Kidney (tissue), 14 donors: ENCODE measurements around the gene CORO7. TPM values are rescaled to one million over a fixed set of nuclear protein-coding genes. Genes with fewer than 3 reads are reported as not detected.
A peak's percentile ranks its signal among the peaks of the same experiment; 100 is the strongest.

Experiments used
- DNase-seq, 5 donors: peaks; one replicate each; pipeline ENCODE4 v3.0.0-alpha.2; 2013 to 2020
- FAIRE-seq: peaks from 2 replicates; lab custom pipeline; 2012; peaks lifted over from hg19 to GRCh38; lab: Jason Lieb, UNC
- H3K27ac ChIP-seq, 2 donors: one replicate each; pipeline ENCODE4 v1.7.0; 2013; ENCODE audit warnings: low read depth in 2 of 2, low read length in 2 of 2, inconsistent platforms in 1 of 2
- H3K27me3 ChIP-seq: one replicate; pipeline ENCODE4 v1.7.1; 2013; ENCODE audit warnings: low read length, inconsistent platforms; ENCODE audit not compliant: control insufficient read depth, insufficient read depth
- H3K36me3 ChIP-seq, 3 donors: one replicate each; pipeline versions ENCODE4 v1.7.0 to v1.7.1; 2013; ENCODE audit warnings: low read length in 3 of 3, control low read depth in 1 of 3, inconsistent platforms in 1 of 3; ENCODE audit not compliant: insufficient read depth in 3 of 3, control insufficient read depth in 2 of 3
- H3K4me1 ChIP-seq, 3 donors: one replicate each; pipeline versions ENCODE4 v1.7.0 to v1.7.1; 2013; ENCODE audit warnings: low read length in 3 of 3, inconsistent platforms in 1 of 3, low read depth in 1 of 3; ENCODE audit not compliant: control insufficient read depth in 2 of 3, insufficient read depth in 2 of 3
- H3K4me3 ChIP-seq, 3 donors: one replicate each; pipeline versions ENCODE4 v1.7.0 to v1.8.1; 2013; ENCODE audit warnings: low read length in 3 of 3, control low read depth in 1 of 3, inconsistent platforms in 1 of 3
- H3K9ac ChIP-seq, 3 donors: one replicate each; pipeline versions ENCODE4 v1.7.0 to v1.7.1; 2013; ENCODE audit warnings: low read length in 3 of 3, control low read depth in 1 of 3, inconsistent platforms in 1 of 3
- H3K9me3 ChIP-seq, 3 donors: one replicate each; pipeline versions ENCODE4 v1.7.0 to v1.7.1; 2013; ENCODE audit warnings: low read length in 3 of 3, control low read depth in 1 of 3, inconsistent platforms in 1 of 3; ENCODE audit not compliant: control insufficient read depth in 2 of 3, insufficient read depth in 1 of 3
- intact Hi-C: fragments of 100-400 bp; cut with DNase I; formaldehyde crosslinking; loops from one replicate; pipeline ENCODE4 v1.11.1; 2022
- polyA plus RNA-seq: library from polyadenylated mRNA; stranded (reverse); fragments of 350-450 nt; fragmentation: Illumina TruSeq; extraction: RNeasy Lipid Tissue Mini Kit (QIAGEN cat#74804); gene quantifications from one replicate; pipeline ENCODE4 v1.2.3, GENCODE V29; 2014; ENCODE audit warnings: low read depth, low replicate concordance; ENCODE audit not compliant: insufficient read depth
- total RNA-seq: library from RNA; stranded (reverse); fragmentation: NEBNext Ultra II Directional; extraction: Animal tissue kit (Norgen Biotek cat#: 25700); gene quantifications from one replicate; pipeline ENCODE4 v1.2.1, GENCODE V29; 2021
- TF ChIP-seq, protein P1 (sequence below): IDR thresholded peaks from 3 replicates; pipeline ENCODE4 v1.5.1; 2012; ENCODE audit warnings: mild to moderate bottlenecking, moderate library complexity, borderline replicate concordance; ENCODE audit not compliant: insufficient read depth; ENCODE audit errors: extremely low read depth
- donor health status: control.
- donor health status: control.
- donor health status: control.
- donor health status: control.
- donor health status: control.
- donor health status: DM: yes; HTN: yes; CAD: no.
- donor health status: Normal renal cell carcinoma (clear cell type).

Gene CORO7
- total and polyA plus RNA-seq, 2 donors from 2014 or later = 9.8 to 50.1 TPM

GRCh38 chr16:4341250-4341649 lies 75.1 kb downstream of the CORO7 start:
- Histone ChIP-seq H3K9ac (no peak overlapping the region), H3K4me1 (peaks cover 0 to 9% (median 0%) of the 10 kb centered on the region in 3 donors), H3K27ac (no peak overlapping the region), H3K9me3 (no peaks in the 10 kb centered on the region), H3K36me3 (peaks cover 0 to 14% (median 0%) of the 10 kb centered on the region in 3 donors), H3K27me3 (no peaks in the 10 kb centered on the region), H3K4me3 (no peak overlapping the region)
- TF ChIP-seq, protein P1, sequence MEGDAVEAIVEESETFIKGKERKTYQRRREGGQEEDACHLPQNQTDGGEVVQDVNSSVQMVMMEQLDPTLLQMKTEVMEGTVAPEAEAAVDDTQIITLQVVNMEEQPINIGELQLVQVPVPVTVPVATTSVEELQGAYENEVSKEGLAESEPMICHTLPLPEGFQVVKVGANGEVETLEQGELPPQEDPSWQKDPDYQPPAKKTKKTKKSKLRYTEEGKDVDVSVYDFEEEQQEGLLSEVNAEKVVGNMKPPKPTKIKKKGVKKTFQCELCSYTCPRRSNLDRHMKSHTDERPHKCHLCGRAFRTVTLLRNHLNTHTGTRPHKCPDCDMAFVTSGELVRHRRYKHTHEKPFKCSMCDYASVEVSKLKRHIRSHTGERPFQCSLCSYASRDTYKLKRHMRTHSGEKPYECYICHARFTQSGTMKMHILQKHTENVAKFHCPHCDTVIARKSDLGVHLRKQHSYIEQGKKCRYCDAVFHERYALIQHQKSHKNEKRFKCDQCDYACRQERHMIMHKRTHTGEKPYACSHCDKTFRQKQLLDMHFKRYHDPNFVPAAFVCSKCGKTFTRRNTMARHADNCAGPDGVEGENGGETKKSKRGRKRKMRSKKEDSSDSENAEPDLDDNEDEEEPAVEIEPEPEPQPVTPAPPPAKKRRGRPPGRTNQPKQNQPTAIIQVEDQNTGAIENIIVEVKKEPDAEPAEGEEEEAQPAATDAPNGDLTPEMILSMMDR = no peak
- FAIRE-seq = no peak
- intact Hi-C loops = no loop called here
- no peak for DNase-seq

DNA sequence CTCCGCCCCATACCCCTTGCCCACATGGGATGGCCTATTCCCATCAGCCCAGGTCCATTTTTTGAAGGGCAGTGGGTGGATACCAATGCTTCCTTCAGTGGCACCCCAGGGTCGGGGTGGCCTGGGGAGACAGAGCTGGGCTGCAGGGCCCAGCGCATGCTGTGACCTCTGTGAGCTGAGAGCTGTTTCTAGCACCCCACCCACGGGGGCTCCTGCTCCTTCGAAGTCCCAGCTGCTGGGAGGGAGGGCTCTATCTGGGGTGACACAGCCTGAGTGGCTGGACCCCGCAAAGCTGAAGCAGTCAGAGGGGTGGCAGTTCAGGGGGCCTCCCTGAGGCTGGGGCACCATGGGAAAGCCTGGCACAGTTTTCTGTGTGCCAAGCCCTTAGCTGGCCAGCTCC lies 76.0 kb downstream of the CORO7 start:
- H3K27ac ChIP-seq = no peak overlapping the region
- H3K9me3 ChIP-seq = no peaks in the 10 kb centered on the region
- H3K36me3 ChIP-seq = peaks cover 0 to 21% (median 6%) of the 10 kb centered on the region in 3 donors
- H3K4me1 ChIP-seq = peaks cover 0 to 9% (median 0%) of the 10 kb centered on the region in 3 donors
- no peaks in the 10 kb centered on the region for H3K27me3 ChIP-seq
- no peak overlapping the region for H3K4me3 ChIP-seq
- FAIRE-seq (no peak), DNase-seq (no peak)
- H3K9ac ChIP-seq = no peak overlapping the region
- TF ChIP-seq, protein P1 = no peak
- intact Hi-C loops = no loop called here

DNA sequence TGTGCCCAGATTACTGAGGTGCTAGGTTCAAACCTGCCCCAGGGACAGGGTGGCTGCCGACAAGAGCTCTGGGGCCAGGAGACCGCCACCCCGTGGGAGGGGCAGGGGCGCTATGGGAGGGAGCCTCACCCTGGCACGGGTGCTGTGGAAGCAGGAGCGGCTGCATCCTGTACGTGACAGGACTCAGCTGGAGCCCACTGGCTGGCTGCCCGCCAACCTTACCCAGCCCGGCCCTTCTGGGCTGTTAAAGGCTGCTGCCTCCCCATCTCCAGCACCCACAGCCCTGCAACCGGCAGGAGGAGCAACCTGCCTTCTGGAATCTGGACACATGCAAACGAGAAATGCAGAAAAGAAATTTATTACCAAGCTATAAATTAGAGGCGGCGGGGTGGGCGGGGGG lies 76.5 kb downstream of the CORO7 start:
- peaks cover 0 to 9% (median 0%) of the 10 kb centered on the region in 3 donors for H3K4me1 ChIP-seq
- DNase-seq = peak; percentile 72 to 93 (median 80)
- H3K9ac ChIP-seq = peak overlapping the region in 1 of 3 donors; percentile 3
- H3K4me3 ChIP-seq = no peak overlapping the region
- H3K9me3 ChIP-seq = no peaks in the 10 kb centered on the region
- no peaks in the 10 kb centered on the region for H3K27me3 ChIP-seq
- peaks cover 0 to 26% (median 11%) of the 10 kb centered on the region in 3 donors for H3K36me3 ChIP-seq
- H3K27ac ChIP-seq = no peak overlapping the region
- TF ChIP-seq, protein P1 = no peak
- no peak for FAIRE-seq
- intact Hi-C loops = no loop called here

- Histone ChIP-seq H3K27ac (no peak overlapping the region), H3K4me3 (no peak overlapping the region), H3K4me1 (peaks cover 0 to 9% (median 0%) of the 10 kb centered on the region in 3 donors), H3K36me3 (peaks cover 0 to 31% (median 12%) of the 10 kb centered on the region in 3 donors), H3K27me3 (no peaks in the 10 kb centered on the region), H3K9ac (peak overlapping the region in 1 of 3 donors; percentile 3), H3K9me3 (no peaks in the 10 kb centered on the region)
- FAIRE-seq (no peak), DNase-seq (no peak)
- intact Hi-C loops = no loop called here
- TF ChIP-seq, protein P1 = no peak
Measured at GRCh38 chr16:4339455-4339854, 76.9 kb downstream of the CORO7 start.
